ENCODE measurements around the gene ING3. TPM values are rescaled to one million over a fixed set of nuclear protein-coding genes. Genes with fewer than 3 reads are reported as not detected.

ING3 gene
- total RNA-seq, 1 experiment from 2014 or later = 9.6 TPM

GRCh38 chr7:120988591-120989256 is 38.1 kb downstream of the ING3 start, which contains the start of gene CPED1:
CPED1 (plus strand) TSS chr7:120988711; CDS start chr7:120989622, 911 bp downstream.
- H3K27ac Mint-ChIP-seq (ENCODE audit: unreplicated experiment) = no peak within 1 kb of the TSS
- H3K27me3 Mint-ChIP-seq (ENCODE audit: unreplicated experiment) = no peaks in the 10 kb centered on the region
- CTCF ChIA-PET = interaction anchor here (0.7 to 3.6 kb wide), 6 partner anchors 10 to 119 kb away, joined by 3 to 27 read pairs (median 5); no protein-coding TSS in a partner anchor
- peak within 1 kb of the TSS; percentile 84 for H3K4me3 Mint-ChIP-seq (ENCODE audit: low read depth, unreplicated experiment)
- no peaks in the 10 kb centered on the region for H3K9me3 Mint-ChIP-seq (ENCODE audit: low read depth, unreplicated experiment)
- no peak for TF ChIP-seq CTCF (IDR thresholded peaks at IDR 0.05; ENCODE audit: unreplicated experiment)
- intact Hi-C loops (cut with micrococcal nuclease; ENCODE audit: unreplicated experiment) = loop anchor here (1.0 to 10.0 kb wide), 2 partner anchors 93 to 346 kb away; no protein-coding TSS in a partner anchor
- H3K4me1 Mint-ChIP-seq (ENCODE audit: low read depth, unreplicated experiment) = peaks cover 22% of the 10 kb centered on the region
- no TSS peak for BruUV-seq (replicated peaks)
- DNase-seq = peak; percentile 57
- H3K36me3 Mint-ChIP-seq (ENCODE audit: insufficient read depth, unreplicated experiment) = peaks cover 6% of the 10 kb centered on the region

GRCh38 chr7:120989257-120990220 is 39.0 kb downstream of the ING3 start:
- H3K27me3 Mint-ChIP-seq (ENCODE audit: unreplicated experiment) = no peaks in the 10 kb centered on the region
- H3K4me3 Mint-ChIP-seq (ENCODE audit: low read depth, unreplicated experiment) = peak overlapping the region; percentile 84
- H3K27ac Mint-ChIP-seq (ENCODE audit: unreplicated experiment) = no peak overlapping the region
- no peak for TF ChIP-seq CTCF (IDR thresholded peaks at IDR 0.05; ENCODE audit: unreplicated experiment)
- CTCF ChIA-PET = interaction anchor here (0.7 to 3.6 kb wide), 4 partner anchors 9 to 118 kb away, joined by 3 to 27 read pairs (median 8); no protein-coding TSS in a partner anchor
- BruUV-seq (replicated peaks) = no TSS peak
- DNase-seq = no peak
- H3K9me3 Mint-ChIP-seq (ENCODE audit: low read depth, unreplicated experiment) = no peaks in the 10 kb centered on the region
- H3K36me3 Mint-ChIP-seq (ENCODE audit: insufficient read depth, unreplicated experiment) = peaks cover 6% of the 10 kb centered on the region
- peaks cover 22% of the 10 kb centered on the region for H3K4me1 Mint-ChIP-seq (ENCODE audit: low read depth, unreplicated experiment)
- intact Hi-C loops (cut with micrococcal nuclease; ENCODE audit: unreplicated experiment) = loop anchor here (10.0 kb wide), 1 partner anchor 345 kb away; no protein-coding TSS in a partner anchor

- H3K4me3 Mint-ChIP-seq (ENCODE audit: low read depth, unreplicated experiment) = no peak overlapping the region
- H3K36me3 Mint-ChIP-seq (ENCODE audit: insufficient read depth, unreplicated experiment) = peaks cover 6% of the 10 kb centered on the region
- TF ChIP-seq CTCF (IDR thresholded peaks at IDR 0.05; ENCODE audit: unreplicated experiment) = no peak
- peaks cover 27% of the 10 kb centered on the region for H3K4me1 Mint-ChIP-seq (ENCODE audit: low read depth, unreplicated experiment)
- no peaks in the 10 kb centered on the region for H3K27me3 Mint-ChIP-seq (ENCODE audit: unreplicated experiment)
- intact Hi-C loops (cut with micrococcal nuclease; ENCODE audit: unreplicated experiment) = no loop called here
- no peaks in the 10 kb centered on the region for H3K9me3 Mint-ChIP-seq (ENCODE audit: low read depth, unreplicated experiment)
- BruUV-seq (replicated peaks) = no TSS peak
- no peak for DNase-seq
- H3K27ac Mint-ChIP-seq (ENCODE audit: unreplicated experiment) = no peak overlapping the region
- CTCF ChIA-PET = no interaction called here
Observed at GRCh38 chr7:120990468-120991118, 40.0 kb downstream of the ING3 start.

- peaks cover 6% of the 10 kb centered on the region for H3K36me3 Mint-ChIP-seq (ENCODE audit: insufficient read depth, unreplicated experiment)
- no peak overlapping the region for H3K27ac Mint-ChIP-seq (ENCODE audit: unreplicated experiment)
- H3K9me3 Mint-ChIP-seq (ENCODE audit: low read depth, unreplicated experiment) = no peaks in the 10 kb centered on the region
- H3K4me1 Mint-ChIP-seq (ENCODE audit: low read depth, unreplicated experiment) = peaks cover 33% of the 10 kb centered on the region
- CTCF ChIA-PET = no interaction called here
- intact Hi-C loops (cut with micrococcal nuclease; ENCODE audit: unreplicated experiment) = no loop called here
- no TSS peak for BruUV-seq (replicated peaks)
- no peak overlapping the region for H3K4me3 Mint-ChIP-seq (ENCODE audit: low read depth, unreplicated experiment)
- no peak for TF ChIP-seq CTCF (IDR thresholded peaks at IDR 0.05; ENCODE audit: unreplicated experiment)
- H3K27me3 Mint-ChIP-seq (ENCODE audit: unreplicated experiment) = no peaks in the 10 kb centered on the region
- DNase-seq = no peak
Observed at GRCh38 chr7:120991161-120991560, 40.6 kb downstream of the ING3 start.
